ENCODE data around the gene THAP3. TPM values are rescaled to one million over a fixed set of nuclear protein-coding genes. Genes with fewer than 3 reads are reported as not detected.

Gene THAP3
- total and polyA plus RNA-seq, 2 experiments from 2014 or later = 15.1 to 23.8 TPM

- peaks cover 76% of the 10 kb centered on the region for H4K20me1 ChIP-seq (replicated peaks; ENCODE audit: insufficient read depth)
- H3K27ac Mint-ChIP-seq = no peak overlapping the region
- H3F3A ChIP-seq (replicated peaks; ENCODE audit: low read depth) = peaks cover 28% of the 10 kb centered on the region
- peaks cover 87% of the 10 kb centered on the region for H3K79me2 ChIP-seq (replicated peaks; ENCODE audit: insufficient read depth)
- TF ChIP-seq ZNF331 (CRISPR knock-in tag; IDR thresholded peaks at IDR 0.05; ENCODE audit: low read depth) (no peak), EZH2 (IDR thresholded peaks at IDR 0.05; ENCODE audit: low read depth, unreplicated experiment) (no peak), REST (IDR thresholded peaks at IDR 0.05; ENCODE audit: unreplicated experiment) (no peak), CTCF (conservative IDR thresholded peaks at IDR 0.05; ENCODE audit: low read depth in 2 of 2) (no peak), ZNF462 (CRISPR knock-in tag; IDR thresholded peaks at IDR 0.05) (no peak), POLR2AphosphoS5 (IDR thresholded peaks at IDR 0.05; ENCODE audit: low read depth) (no peak), EZH2phosphoT487 (IDR thresholded peaks at IDR 0.05; ENCODE audit: unreplicated experiment) (no peak), ETS1 (IDR thresholded peaks at IDR 0.05) (no peak), CREB1 (CRISPR knock-in tag; IDR thresholded peaks at IDR 0.05; ENCODE audit: low read depth) (no peak), STAT1 (IDR thresholded peaks at IDR 0.05; ENCODE audit: unreplicated experiment) (no peak), JUNB (IDR thresholded peaks at IDR 0.05; ENCODE audit: unreplicated experiment) (no peak), ZNF114 (CRISPR knock-in tag; IDR thresholded peaks at IDR 0.05) (no peak), NANOG (IDR thresholded peaks at IDR 0.05; ENCODE audit: borderline replicate concordance) (no peak)
- peaks cover 25% of the 10 kb centered on the region for H3K27me3 Mint-ChIP-seq (ENCODE audit: insufficient read depth, low read depth, poor library complexity)
- H2AFZ ChIP-seq = no peak overlapping the region
- H3K4me3 ChIP-seq = no peak overlapping the region
- H3K27me3 ChIP-seq (ENCODE audit: insufficient read depth) = no peaks in the 10 kb centered on the region
- H3K4me1 ChIP-seq (ENCODE audit: insufficient read depth) = peaks cover 16% of the 10 kb centered on the region
- H3K4me2 ChIP-seq = no peak overlapping the region
- peaks cover 71% of the 10 kb centered on the region for H3K36me3 Mint-ChIP-seq (ENCODE audit: low read depth)
- no peak for DNase-seq (ENCODE audit: low spot score)
- no peak overlapping the region for H3K27ac ChIP-seq (ENCODE audit: low read depth)
- ATAC-seq = no peak
- H3K4me3 Mint-ChIP-seq = no peak overlapping the region
- peaks cover 3% of the 10 kb centered on the region; the same call in 1 of the 3 replicates for H3K9me3 Mint-ChIP-seq
- H3K36me3 ChIP-seq (ENCODE audit: insufficient read depth) = peaks cover 21% of the 10 kb centered on the region
- peaks cover 21% of the 10 kb centered on the region for H3K4me1 Mint-ChIP-seq
- H3K9me2 ChIP-seq (ENCODE audit: insufficient read depth) = no peaks in the 10 kb centered on the region
Measured at GRCh38 chr1:6619045-6619444, 5.6 kb upstream of the THAP3 start.

All from GM23338 (cell line).